Hematopoietic multipotent progenitor cell treated with erythropoietin and hydrocortisone succinate and interleukin-3 and kit ligand, for 17 days (in vitro differentiated cells): Measurements from ENCODE around the gene CLEC16A.
"Not testable (repeated sequence)": the region's sequence is repeated elsewhere in the genome, so short reads cannot be mapped to it uniquely, and the experiment has no call there.

Source experiments
- DNase-seq: peaks from one replicate; pipeline ENCODE4 v3.0.0-alpha.2; 2015; ENCODE audit warnings: low spot score

CLEC16A gene

GRCh38 chr16:10923650-10924214, 20.6 kb upstream of the CLEC16A start:
- DNase-seq = no peak

DNA sequence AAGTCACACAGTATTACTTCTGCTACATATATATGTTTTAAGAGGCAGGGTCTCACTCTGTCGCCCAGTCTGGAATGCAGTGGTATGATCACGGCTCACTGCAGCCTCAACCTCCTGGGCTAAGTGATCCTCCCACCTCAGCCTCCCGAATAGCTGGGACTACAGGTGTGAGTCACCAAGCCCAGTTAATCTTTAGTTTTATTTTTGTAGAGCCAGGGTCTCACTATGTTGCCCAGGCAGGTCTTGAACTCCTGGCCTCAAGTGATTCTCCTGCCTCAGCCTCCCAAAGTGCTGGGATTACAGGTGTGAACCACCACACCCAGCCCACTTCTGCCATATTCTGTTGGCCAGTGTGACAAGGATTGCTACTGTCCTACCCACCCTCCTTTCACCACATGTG, 19.1 kb upstream of the CLEC16A start:
- not testable (repeated sequence) for DNase-seq

GRCh38 chr16:10926094-10926493, 18.3 kb upstream of the CLEC16A start:
- no peak for DNase-seq

DNA sequence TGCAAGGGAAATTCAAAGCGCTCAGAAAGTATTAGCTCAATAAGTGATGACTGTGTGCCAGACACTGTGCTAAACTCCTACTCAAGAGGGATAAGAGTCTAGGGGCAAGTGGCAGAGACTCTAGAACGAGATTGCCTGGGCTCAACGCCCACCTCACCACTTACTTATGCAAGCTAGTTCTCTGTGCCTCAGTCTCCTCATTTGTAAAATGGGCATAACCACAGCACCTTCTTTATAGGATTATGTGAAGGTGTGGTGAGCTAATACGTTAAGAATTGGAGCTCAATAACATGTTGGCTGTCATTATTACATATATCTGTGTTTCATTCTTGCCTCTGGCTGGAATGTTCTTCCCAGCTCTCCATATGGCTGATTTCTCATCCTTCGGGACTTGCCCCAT, 17.5 kb upstream of the CLEC16A start:
- DNase-seq = no peak

DNA sequence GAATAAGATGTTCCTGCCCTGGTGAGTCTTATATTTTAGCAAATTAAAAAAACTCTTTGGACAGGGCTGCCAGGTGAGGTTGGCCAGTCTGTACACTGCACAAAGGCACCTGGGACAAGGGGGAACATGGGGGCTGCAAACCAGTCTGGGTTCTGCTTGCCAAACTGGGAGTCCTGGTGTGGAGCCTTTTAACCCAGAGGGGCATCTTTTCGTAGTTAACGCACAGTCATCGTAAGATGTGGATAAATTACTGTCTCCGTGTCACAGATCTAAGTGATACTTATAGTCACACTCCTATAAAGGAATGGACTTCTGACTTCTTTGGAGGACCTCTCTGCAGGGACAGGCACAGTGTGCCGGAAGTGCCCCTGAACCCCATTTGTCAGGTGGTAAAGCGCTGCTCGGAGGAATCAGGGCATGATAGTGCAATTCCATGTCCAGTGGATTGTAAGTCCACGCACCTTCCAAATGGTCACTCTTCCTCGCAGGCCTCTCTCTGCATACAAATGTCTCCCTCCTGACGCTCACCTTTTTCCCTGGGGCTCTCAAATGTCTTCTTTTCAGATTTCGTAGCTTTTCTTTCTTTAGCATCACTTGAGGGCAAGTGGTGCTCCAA, 16.8 kb upstream of the CLEC16A start:
- DNase-seq = no peak

DNA sequence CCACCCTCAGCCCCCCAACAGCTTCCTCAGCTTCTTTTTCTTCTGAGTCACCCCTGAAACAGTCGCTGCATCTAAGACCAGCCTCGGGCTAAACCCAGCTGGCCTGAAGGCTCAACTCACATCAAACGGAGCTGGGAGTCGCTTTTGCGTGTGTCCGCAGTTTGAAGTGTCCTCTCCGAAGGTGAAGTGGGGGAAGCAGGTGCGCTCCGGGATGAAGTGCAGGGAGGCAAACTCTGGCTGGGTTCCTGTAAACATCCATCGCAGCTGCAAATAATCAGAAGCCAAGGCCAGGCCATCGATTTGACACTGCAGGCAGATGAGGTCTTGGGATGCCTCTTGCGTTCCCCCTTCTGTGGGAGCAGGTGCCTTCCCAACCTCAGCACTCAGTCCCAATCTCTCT, 15.3 kb upstream of the CLEC16A start:
- DNase-seq = not testable (repeated sequence)

- no peak for DNase-seq
Measured at GRCh38 chr16:10929853-10930754, 14.3 kb upstream of the CLEC16A start.

- DNase-seq = no peak
Measured at GRCh38 chr16:10930755-10931093, 13.6 kb upstream of the CLEC16A start.

- no peak for DNase-seq
Measured at GRCh38 chr16:10931134-10931533, 13.2 kb upstream of the CLEC16A start.

- DNase-seq = no peak
Measured at GRCh38 chr16:10931977-10932632, 12.3 kb upstream of the CLEC16A start.

- no peak for DNase-seq
Measured at GRCh38 chr16:10932959-10933710, 11.2 kb upstream of the CLEC16A start.

- DNase-seq = no peak
Measured at GRCh38 chr16:10933865-10934264, 10.5 kb upstream of the CLEC16A start.

GRCh38 chr16:10934325-10935107, 9.8 kb upstream of the CLEC16A start:
- DNase-seq = no peak

DNA sequence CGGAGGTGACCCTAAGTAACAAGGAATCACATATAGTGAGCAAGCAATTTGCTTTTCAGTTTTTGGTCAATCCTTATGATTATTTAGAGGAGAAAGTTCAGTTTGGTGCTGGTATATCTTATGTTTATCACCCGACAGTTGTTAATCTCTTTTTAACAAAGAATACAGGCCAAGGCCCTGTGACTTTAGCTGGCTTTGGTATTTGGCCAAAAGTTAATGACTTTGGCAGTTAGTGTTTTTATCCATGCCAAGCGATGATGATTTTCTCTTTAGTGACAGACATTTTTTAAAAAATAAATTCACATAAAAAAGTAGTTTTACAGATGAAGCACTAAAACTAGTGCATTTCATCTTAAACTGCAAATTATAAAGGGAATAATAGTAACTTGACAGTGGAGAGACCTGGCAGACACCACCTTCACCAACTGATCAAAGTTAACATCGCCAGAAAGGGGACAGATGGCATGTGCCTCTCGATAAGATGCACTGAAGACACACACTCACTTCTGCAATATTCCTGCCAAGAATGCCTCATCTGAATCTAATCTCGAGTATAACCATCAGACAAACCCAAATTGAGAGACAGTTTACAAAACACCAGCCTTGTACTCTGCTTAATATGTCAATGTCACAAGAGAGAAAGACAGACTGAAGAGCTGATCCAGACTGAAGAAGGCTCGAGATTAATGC, 9.0 kb upstream of the CLEC16A start:
- peak; percentile 51 for DNase-seq

DNA sequence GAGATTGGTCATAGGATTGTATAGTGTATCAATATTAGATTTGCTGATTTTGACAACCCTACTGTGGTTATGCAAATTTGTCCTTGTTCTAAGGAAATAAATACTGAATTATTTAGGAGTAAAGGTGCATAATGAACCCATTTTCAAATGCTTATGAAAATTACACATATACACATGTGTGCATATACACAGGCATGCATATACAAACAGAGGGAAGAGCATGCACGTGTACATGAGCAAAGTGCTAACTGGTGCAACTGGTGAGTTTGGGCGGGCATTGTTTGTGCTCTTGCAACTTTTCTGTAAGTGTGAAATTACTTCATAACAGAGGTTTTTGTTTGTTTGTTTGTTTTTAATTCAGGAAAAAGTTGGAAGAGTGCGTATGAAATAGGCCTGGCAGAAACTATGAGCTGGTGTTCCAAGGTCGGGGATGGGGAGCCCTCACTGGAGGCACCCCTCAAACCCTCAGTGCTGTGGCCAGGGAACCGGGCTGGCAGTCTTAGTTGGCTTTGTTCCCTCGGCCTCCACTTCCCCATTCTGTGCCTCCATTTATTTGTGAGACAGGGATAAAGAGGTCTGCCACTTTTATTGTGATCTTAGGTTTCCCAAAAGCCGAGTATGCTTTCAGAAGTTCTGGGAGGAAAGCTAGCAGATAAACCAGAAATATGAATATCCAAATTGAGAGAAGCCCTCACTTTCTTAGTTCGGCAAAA, 7.9 kb upstream of the CLEC16A start:
- DNase-seq = no peak

GRCh38 chr16:10937068-10937859, 7.1 kb upstream of the CLEC16A start:
- DNase-seq = peak; percentile 11

GRCh38 chr16:10938321-10938720, 6.0 kb upstream of the CLEC16A start:
- no peak for DNase-seq

DNA sequence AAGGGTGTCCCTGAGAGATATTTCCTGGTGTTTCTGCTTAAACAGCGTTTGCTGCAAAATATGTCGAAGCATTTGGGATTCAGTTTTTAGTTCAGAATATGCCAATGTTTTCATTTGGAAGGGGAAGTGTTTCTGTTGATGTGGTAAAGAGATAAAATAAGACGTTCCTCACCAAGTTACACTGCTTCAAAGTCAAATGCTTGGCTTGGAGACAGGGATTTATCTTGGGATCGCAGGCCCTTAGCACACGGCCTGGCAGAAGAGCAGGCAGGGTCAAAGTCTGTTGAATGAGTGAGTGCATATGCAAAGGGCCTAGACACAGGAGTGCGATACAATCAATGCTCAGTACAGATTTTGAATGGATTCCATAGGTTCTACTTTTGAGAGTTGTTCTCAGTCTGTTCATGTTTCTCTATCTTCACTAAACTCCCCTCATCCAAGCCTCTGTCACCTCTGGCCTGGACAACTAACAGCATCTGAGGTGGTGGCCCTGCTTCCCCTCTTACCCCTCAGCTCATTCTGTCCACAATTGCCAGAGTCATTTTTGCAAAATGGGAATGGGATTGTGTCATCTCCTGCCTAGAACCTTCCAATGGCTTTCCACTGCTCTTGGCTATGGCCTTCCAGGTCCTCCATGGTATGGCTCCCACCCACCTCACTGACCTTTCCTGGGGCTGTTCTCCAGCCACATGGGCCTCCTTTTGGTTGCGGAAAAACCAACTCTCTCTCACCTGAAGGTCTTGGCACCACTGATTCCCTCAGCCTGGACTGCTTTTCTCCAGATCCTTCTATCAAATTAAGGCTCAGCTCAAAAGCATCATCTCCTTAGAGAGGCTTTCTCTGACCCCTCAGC, 5.3 kb upstream of the CLEC16A start:
- DNase-seq = peak; percentile 30
